Thoracic aorta (tissue), 2 donors: ENCODE data around the gene JAGN1. TPM values are rescaled to one million over a fixed set of nuclear protein-coding genes. Genes with fewer than 3 reads are reported as not detected.
"Not testable (repeated sequence)": the region's sequence is repeated elsewhere in the genome, so short reads cannot be mapped to it uniquely, and the experiment has no call there.

Experiments
- ATAC-seq: fragments of 150-250 bp; one replicate; pipeline ENCODE4 v1.8.0; 2017; ENCODE audit warnings: low read depth; ENCODE audit not compliant: insufficient number of reproducible peaks, low FRiP score
- DNase-seq: peaks from one replicate; pipeline ENCODE4 v3.0.0-alpha.2; 2020; ENCODE audit warnings: low spot score
- H3K27ac ChIP-seq, 2 donors: fragments of 200-600 bp; sonication (generic); 1 replicate in 1 of 2; 2 replicates in 1 of 2; pipeline ENCODE4 v1.5.1; 2016; ENCODE audit warnings: mild to moderate bottlenecking in 2 of 2, moderate library complexity in 2 of 2
- H3K27me3 ChIP-seq: fragments of 200-600 bp; sonication (generic); replicated peaks from 2 replicates; pipeline ENCODE4 v1.6.0; 2016; ENCODE audit warnings: mild to moderate bottlenecking; ENCODE audit not compliant: insufficient read depth
- H3K36me3 ChIP-seq: fragments of 200-600 bp; sonication (generic); one replicate; pipeline ENCODE4 v1.5.1; 2016
- H3K4me1 ChIP-seq, 2 donors: fragments of 200-600 bp; sonication (generic); 1 replicate in 1 of 2; 2 replicates in 1 of 2; pipeline versions ENCODE4 v1.5.1 to v1.6.0; 2016; ENCODE audit warnings: low read depth in 2 of 2, mild to moderate bottlenecking in 1 of 2; ENCODE audit not compliant: control insufficient read depth in 1 of 2
- H3K4me3 ChIP-seq: fragments of 200-600 bp; sonication (generic); 2 replicates; pipeline ENCODE4 v1.5.1; 2016; ENCODE audit warnings: mild to moderate bottlenecking
- H3K9me3 ChIP-seq: fragments of 200-600 bp; sonication (generic); 2 replicates; pipeline ENCODE4 v1.5.1; 2016
- total RNA-seq, 2 donors: library from RNA; depleted of rRNA; stranded (reverse); fragments of >200 nt; gene quantifications; one replicate each; pipeline versions ENCODE4 v1.1.0 to v1.2.3, GENCODE V29; 2016
- TF ChIP-seq, protein P1 (sequence below): fragments of 200-600 bp; sonication (generic); IDR thresholded peaks from one replicate; pipeline ENCODE4 v1.5.1; 2019; ENCODE audit warnings: antibody characterized with exemption

The JAGN1 gene
- 10 to 100 TPM; 21.5 to 38.6 TPM for total RNA-seq

- Histone ChIP-seq H3K36me3 (peaks cover 7% of the 10 kb centered on the region), H3K27me3 (no peaks in the 10 kb centered on the region), H3K27ac (peak within 1 kb of the TSS; percentile 87 to 97), H3K4me1 (peaks cover 10 to 15% of the 10 kb centered on the region in 2 donors), H3K9me3 (no peaks in the 10 kb centered on the region), H3K4me3 (peak within 1 kb of the TSS; percentile 100)
- DNase-seq (peak; percentile 68), ATAC-seq (peak; percentile 91)
- TF ChIP-seq, protein P1, sequence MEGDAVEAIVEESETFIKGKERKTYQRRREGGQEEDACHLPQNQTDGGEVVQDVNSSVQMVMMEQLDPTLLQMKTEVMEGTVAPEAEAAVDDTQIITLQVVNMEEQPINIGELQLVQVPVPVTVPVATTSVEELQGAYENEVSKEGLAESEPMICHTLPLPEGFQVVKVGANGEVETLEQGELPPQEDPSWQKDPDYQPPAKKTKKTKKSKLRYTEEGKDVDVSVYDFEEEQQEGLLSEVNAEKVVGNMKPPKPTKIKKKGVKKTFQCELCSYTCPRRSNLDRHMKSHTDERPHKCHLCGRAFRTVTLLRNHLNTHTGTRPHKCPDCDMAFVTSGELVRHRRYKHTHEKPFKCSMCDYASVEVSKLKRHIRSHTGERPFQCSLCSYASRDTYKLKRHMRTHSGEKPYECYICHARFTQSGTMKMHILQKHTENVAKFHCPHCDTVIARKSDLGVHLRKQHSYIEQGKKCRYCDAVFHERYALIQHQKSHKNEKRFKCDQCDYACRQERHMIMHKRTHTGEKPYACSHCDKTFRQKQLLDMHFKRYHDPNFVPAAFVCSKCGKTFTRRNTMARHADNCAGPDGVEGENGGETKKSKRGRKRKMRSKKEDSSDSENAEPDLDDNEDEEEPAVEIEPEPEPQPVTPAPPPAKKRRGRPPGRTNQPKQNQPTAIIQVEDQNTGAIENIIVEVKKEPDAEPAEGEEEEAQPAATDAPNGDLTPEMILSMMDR: peak; percentile 20
These were observed at the start of gene JAGN1 for GRCh38 chr3:9890249-9891071. TSS of gene JAGN1 (plus strand) at chr3:9890610. CDS start at chr3:9890723, 113 bp downstream.

GRCh38 chr3:9841015-9841414 is 49.4 kb upstream of the JAGN1 start:
- TF ChIP-seq, protein P1: no peak
- peaks cover 5 to 6% of the 10 kb centered on the region in 2 donors for H3K4me1 ChIP-seq
- H3K4me3 ChIP-seq: no peak overlapping the region
- H3K9me3 ChIP-seq: no peaks in the 10 kb centered on the region
- no peak for DNase-seq
- no peak for ATAC-seq
- H3K27ac ChIP-seq: no peak overlapping the region
- peaks cover 13% of the 10 kb centered on the region for H3K36me3 ChIP-seq
- no peaks in the 10 kb centered on the region for H3K27me3 ChIP-seq

- Histone ChIP-seq H3K9me3 (no peaks in the 10 kb centered on the region), H3K36me3 (peaks cover 9% of the 10 kb centered on the region), H3K4me1 (peaks cover 5 to 6% of the 10 kb centered on the region in 2 donors), H3K27me3 (no peaks in the 10 kb centered on the region), H3K27ac (peak within 1 kb of the TSS; percentile 76 to 80), H3K4me3 (peak within 1 kb of the TSS; percentile 76)
- DNase-seq (peak; percentile 91), ATAC-seq (peak; percentile 96)
- TF ChIP-seq, protein P1: no peak
These were observed 46.5 kb upstream of the JAGN1 start, which contains the start of gene RPUSD3 for GRCh38 chr3:9843715-9844438. TSS of gene RPUSD3 (minus strand) at chr3:9844008. CDS start at chr3:9843990, 18 bp downstream.

DNA sequence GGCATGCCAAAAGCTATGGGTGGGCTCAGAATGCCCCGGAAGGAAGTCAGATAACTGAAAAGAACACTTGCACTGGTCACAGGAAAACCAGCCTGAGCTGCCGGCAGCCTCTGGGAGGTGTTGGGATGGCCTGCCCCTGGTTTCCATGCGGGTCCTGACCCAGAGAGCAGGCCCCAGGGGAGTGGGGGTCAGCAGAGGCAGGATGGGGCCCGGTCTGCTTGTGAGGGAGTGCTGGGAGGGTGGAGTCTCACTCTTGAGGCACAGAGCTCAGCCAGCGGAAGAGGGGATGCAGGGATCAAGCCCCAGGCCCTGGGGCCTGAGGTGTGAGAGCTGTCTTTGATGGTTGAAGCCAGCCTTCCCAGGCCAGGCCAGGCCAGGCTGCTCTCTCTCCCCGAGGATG is 44.2 kb upstream of the JAGN1 start:
- Histone ChIP-seq H3K9me3 (no peaks in the 10 kb centered on the region), H3K27ac (no peak overlapping the region), H3K27me3 (no peaks in the 10 kb centered on the region), H3K4me1 (peaks cover 5 to 6% of the 10 kb centered on the region in 2 donors), H3K4me3 (no peak overlapping the region), H3K36me3 (peaks cover 4% of the 10 kb centered on the region)
- DNase-seq (no peak), ATAC-seq (no peak)
- TF ChIP-seq, protein P1: no peak

DNA sequence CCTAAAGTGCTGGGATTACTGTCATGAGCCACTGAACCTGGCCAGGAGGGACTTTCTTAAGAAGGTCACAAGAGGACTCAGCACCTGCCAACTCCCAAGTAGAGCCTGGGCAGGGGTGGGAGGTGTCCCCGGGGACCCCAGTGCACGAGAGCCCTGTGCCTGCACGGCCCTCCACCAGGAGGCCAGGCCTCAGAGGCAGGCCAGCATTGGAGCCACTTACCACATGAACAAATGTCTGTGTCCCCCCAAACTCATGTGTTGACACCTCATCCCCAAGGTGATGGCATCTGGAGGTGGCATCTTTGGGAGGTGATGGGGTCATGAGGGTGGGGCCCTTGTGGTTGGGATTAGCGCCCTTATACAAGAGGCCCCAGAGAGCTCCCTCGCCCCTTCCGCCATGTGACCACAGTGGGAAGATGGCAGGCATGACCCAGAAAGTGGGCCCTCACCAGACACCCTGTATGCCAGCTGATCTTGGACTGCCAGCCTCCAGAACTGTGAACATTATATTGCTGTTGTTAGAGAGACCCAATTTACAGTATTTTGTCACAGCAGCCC is 43.4 kb upstream of the JAGN1 start:
- TF ChIP-seq, protein P1: no peak
- Histone ChIP-seq H3K9me3 (no peaks in the 10 kb centered on the region), H3K27ac (no peak overlapping the region), H3K36me3 (no peaks in the 10 kb centered on the region), H3K27me3 (no peaks in the 10 kb centered on the region), H3K4me1 (peaks cover 5 to 6% of the 10 kb centered on the region in 2 donors), H3K4me3 (no peak overlapping the region)
- no peak for ATAC-seq
- DNase-seq: no peak

DNA sequence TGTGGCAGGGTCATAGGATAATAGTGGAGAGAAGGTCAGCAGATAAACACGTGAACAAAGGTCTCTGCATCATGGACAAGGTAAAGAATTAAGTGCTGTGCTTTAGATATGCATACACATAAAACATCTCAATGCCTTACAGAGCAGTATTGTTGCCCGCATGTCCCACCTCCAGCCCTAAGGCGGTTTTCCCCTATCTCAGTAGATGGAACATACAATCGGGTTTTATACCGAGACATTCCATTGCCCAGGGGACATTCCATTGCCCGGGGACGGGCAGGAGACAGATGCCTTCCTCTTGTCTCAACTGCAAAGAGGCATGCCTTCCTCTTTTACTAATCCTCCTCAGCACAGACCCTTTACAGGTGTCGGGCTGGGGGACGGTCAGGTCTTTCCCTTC is 42.5 kb upstream of the JAGN1 start:
- H3K9me3 ChIP-seq, H3K4me3 ChIP-seq, DNase-seq, H3K27me3 ChIP-seq, H3K36me3 ChIP-seq, H3K4me1 ChIP-seq, ATAC-seq, H3K27ac ChIP-seq: not testable (repeated sequence)
